GM18508 (cell line): ENCODE results near the gene GZMB.
"Not testable (repeated sequence)": the region's sequence is repeated elsewhere in the genome, so short reads cannot be mapped to it uniquely, and the experiment has no call there.

ENCODE experiments used
- ATAC-seq: cut with Tn5 transposase; IDR thresholded peaks from one replicate; pipeline ENCODE4 v1.9.1; 2021; ENCODE audit warnings: moderate number of reproducible peaks; ENCODE audit not compliant: insufficient read depth, unreplicated experiment

GZMB gene

GRCh38 chr14:24634158-24634557 is at the start of gene GZMB:
GZMB (minus strand) TSS chr14:24634190; CDS start chr14:24634160, 30 bp downstream.
- ATAC-seq = no peak

- ATAC-seq = no peak
These were observed 47.1 kb upstream of the GZMB start for GRCh38 chr14:24681056-24681455.

- ATAC-seq = no peak
These were observed 46.5 kb upstream of the GZMB start for GRCh38 chr14:24680516-24680915.

GRCh38 chr14:24679248-24679961 is 45.4 kb upstream of the GZMB start:
- no peak for ATAC-seq

- ATAC-seq = peak; percentile 74
These were observed 44.8 kb upstream of the GZMB start for GRCh38 chr14:24678801-24679247.

GRCh38 chr14:24677956-24678355 is 44.0 kb upstream of the GZMB start:
- ATAC-seq = no peak

- peak; percentile 40 for ATAC-seq
These were observed 40.4 kb upstream of the GZMB start for GRCh38 chr14:24674204-24674970.

GRCh38 chr14:24673534-24674203 is 39.7 kb upstream of the GZMB start:
- peak; percentile 46 for ATAC-seq

- peak; percentile 31 for ATAC-seq
These were observed 39.1 kb upstream of the GZMB start for GRCh38 chr14:24673059-24673458.

- ATAC-seq = no peak
These were observed 36.6 kb upstream of the GZMB start for GRCh38 chr14:24670594-24670993.

- ATAC-seq = no peak
These were observed 35.7 kb upstream of the GZMB start for GRCh38 chr14:24669651-24670050.

- ATAC-seq = peak; percentile 81
These were observed 31.5 kb upstream of the GZMB start for GRCh38 chr14:24665440-24665991.

GRCh38 chr14:24664366-24664765 is 30.4 kb upstream of the GZMB start:
- no peak for ATAC-seq

GRCh38 chr14:24662753-24663152 is 28.8 kb upstream of the GZMB start:
- ATAC-seq = no peak

- ATAC-seq = no peak
These were observed 26.1 kb upstream of the GZMB start for GRCh38 chr14:24659916-24660570.

- ATAC-seq = not testable (repeated sequence)
These were observed 14.4 kb upstream of the GZMB start for GRCh38 chr14:24648361-24648760.

GRCh38 chr14:24639905-24640304 is 5.9 kb upstream of the GZMB start:
- no peak for ATAC-seq

- no peak for ATAC-seq
These were observed 5.3 kb upstream of the GZMB start for GRCh38 chr14:24639270-24639669.

- ATAC-seq = no peak
These were observed 637 bp downstream of the GZMB start for GRCh38 chr14:24633353-24633752.

GRCh38 chr14:24632761-24633160 is 1.2 kb downstream of the GZMB start:
- ATAC-seq = no peak
